ENCODE data around the gene RAD52.

DNA sequence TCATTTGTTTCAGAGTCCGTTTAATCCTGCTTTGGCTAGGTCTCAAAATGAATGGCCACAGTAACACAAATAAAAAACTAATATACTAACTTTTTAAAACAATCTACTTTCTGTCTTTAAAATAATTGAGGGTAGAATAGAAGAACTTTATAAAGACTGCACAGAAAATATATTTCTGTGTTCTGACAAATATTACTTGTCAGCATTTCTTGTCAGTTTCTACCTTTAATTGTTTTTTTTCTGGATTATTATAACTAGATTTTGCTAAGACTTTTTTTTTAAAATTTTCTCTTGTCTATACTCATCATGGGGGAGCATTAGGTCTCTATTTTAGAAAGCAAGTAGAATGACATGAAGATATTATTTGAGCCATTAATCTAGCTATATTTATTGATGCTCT lies 86.2 kb downstream of the RAD52 start:
- TF ChIP-seq, protein P1, sequence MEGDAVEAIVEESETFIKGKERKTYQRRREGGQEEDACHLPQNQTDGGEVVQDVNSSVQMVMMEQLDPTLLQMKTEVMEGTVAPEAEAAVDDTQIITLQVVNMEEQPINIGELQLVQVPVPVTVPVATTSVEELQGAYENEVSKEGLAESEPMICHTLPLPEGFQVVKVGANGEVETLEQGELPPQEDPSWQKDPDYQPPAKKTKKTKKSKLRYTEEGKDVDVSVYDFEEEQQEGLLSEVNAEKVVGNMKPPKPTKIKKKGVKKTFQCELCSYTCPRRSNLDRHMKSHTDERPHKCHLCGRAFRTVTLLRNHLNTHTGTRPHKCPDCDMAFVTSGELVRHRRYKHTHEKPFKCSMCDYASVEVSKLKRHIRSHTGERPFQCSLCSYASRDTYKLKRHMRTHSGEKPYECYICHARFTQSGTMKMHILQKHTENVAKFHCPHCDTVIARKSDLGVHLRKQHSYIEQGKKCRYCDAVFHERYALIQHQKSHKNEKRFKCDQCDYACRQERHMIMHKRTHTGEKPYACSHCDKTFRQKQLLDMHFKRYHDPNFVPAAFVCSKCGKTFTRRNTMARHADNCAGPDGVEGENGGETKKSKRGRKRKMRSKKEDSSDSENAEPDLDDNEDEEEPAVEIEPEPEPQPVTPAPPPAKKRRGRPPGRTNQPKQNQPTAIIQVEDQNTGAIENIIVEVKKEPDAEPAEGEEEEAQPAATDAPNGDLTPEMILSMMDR (IDR thresholded peaks at IDR 0.05), result no peak
- no peak for TF ChIP-seq POLR2A (IDR thresholded peaks at IDR 0.05)
